CD4-positive, alpha-beta T cell treated with Interferon gamma for 1 hour (primary cell): ENCODE data around the gene NDUFAF4.

Source experiments
- DNase-seq: peaks from one replicate; pipeline ENCODE4 v3.0.0-alpha.2; 2020

Gene NDUFAF4

GRCh38 chr6:96898241-96898851 lies 655 bp upstream of the NDUFAF4 start:
- DNase-seq: no peak

- DNase-seq: no peak
Measured at GRCh38 chr6:96889146-96889545, 8.5 kb downstream of the NDUFAF4 start.

- DNase-seq: no peak
Measured at GRCh38 chr6:96888745-96889144, 8.9 kb downstream of the NDUFAF4 start.

GRCh38 chr6:96886519-96886918 lies 11.2 kb downstream of the NDUFAF4 start:
- no peak for DNase-seq

GRCh38 chr6:96885187-96885631 lies 12.5 kb downstream of the NDUFAF4 start:
- peak; percentile 0 for DNase-seq

- DNase-seq: no peak
Measured at GRCh38 chr6:96878143-96878542, 19.5 kb downstream of the NDUFAF4 start.

- DNase-seq: no peak
Measured at GRCh38 chr6:96876886-96877545, 20.7 kb downstream of the NDUFAF4 start.

GRCh38 chr6:96872976-96873375 lies 24.7 kb downstream of the NDUFAF4 start:
- DNase-seq: no peak

- no peak for DNase-seq
Measured at GRCh38 chr6:96865055-96865405, 32.7 kb downstream of the NDUFAF4 start.

- no peak for DNase-seq
Measured at GRCh38 chr6:96864216-96865054, 33.3 kb downstream of the NDUFAF4 start.

- no peak for DNase-seq
Measured at GRCh38 chr6:96862560-96862959, 35.1 kb downstream of the NDUFAF4 start.

GRCh38 chr6:96861588-96861987 lies 36.1 kb downstream of the NDUFAF4 start:
- DNase-seq: no peak

GRCh38 chr6:96856856-96857255 lies 40.8 kb downstream of the NDUFAF4 start:
- no peak for DNase-seq

- no peak for DNase-seq
Measured at GRCh38 chr6:96853083-96853482, 44.6 kb downstream of the NDUFAF4 start.

GRCh38 chr6:96852605-96853004 lies 45.1 kb downstream of the NDUFAF4 start:
- DNase-seq: no peak

GRCh38 chr6:96851858-96852257 lies 45.8 kb downstream of the NDUFAF4 start:
- DNase-seq: no peak

- no peak for DNase-seq
Measured at GRCh38 chr6:96849615-96850014, 48.1 kb downstream of the NDUFAF4 start.

- no peak for DNase-seq
Measured at GRCh38 chr6:96844530-96844929, 53.2 kb downstream of the NDUFAF4 start.

- DNase-seq: no peak
Measured at GRCh38 chr6:96841345-96841744, 56.3 kb downstream of the NDUFAF4 start.
